H1 (cell line): ENCODE data around the gene CC2D1B. TPM values are rescaled to one million over a fixed set of nuclear protein-coding genes. Genes with fewer than 3 reads are reported as not detected.

Experiments
- CTCF ChIA-PET: fragments of 300-600 bp; sonication (Branson Sonifier 250); formaldehyde crosslinking; loops from one replicate; lab custom pipeline; 2021; ENCODE audit not compliant: partially characterized antibody; lab: Charles Lee
- POLR2A ChIA-PET: fragments of 300-600 bp; sonication (Branson Sonifier 250); formaldehyde crosslinking; loops from one replicate; lab custom pipeline; 2021; ENCODE audit warnings: inconsistent platforms; ENCODE audit not compliant: partially characterized antibody; lab: Charles Lee
- DNase-seq, 2 experiments: peaks; one replicate each; pipeline versions ENCODE4 v3.0.0 to v3.0.0-alpha.2; 2010 to 2022; ENCODE audit warnings: low spot score in 2 of 2, low read depth in 1 of 2, mixed read lengths in 1 of 2
- FAIRE-seq: peaks from 2 replicates; lab custom pipeline; 2011; peaks lifted over from hg19 to GRCh38; lab: Jason Lieb, UNC
- H2AFZ ChIP-seq: 2 replicates; pipeline ENCODE4 v1.8.1; 2012; ENCODE audit warnings: low read length, inconsistent platforms
- H2AK5ac ChIP-seq: 2 replicates; pipeline ENCODE4 v1.6.1; 2013; ENCODE audit warnings: low read depth, low read length
- H2BK120ac ChIP-seq: replicated peaks from 2 replicates; pipeline ENCODE3; 2013; ENCODE audit warnings: low read depth, low read length, inconsistent platforms
- H2BK12ac ChIP-seq: 2 replicates; pipeline ENCODE4 v1.6.1; 2013; ENCODE audit warnings: low read depth, low read length
- H2BK15ac ChIP-seq: 2 replicates; pipeline ENCODE4 v1.6.1; 2013; ENCODE audit warnings: low read length
- H2BK20ac ChIP-seq: 2 replicates; pipeline ENCODE4 v1.6.1; 2013; ENCODE audit warnings: low read length
- H2BK5ac ChIP-seq: 2 replicates; pipeline ENCODE4 v1.6.1; 2013; ENCODE audit warnings: low read depth, low read length
- H3K14ac ChIP-seq: 2 replicates; pipeline ENCODE4 v1.6.1; 2013; ENCODE audit warnings: inconsistent platforms; ENCODE audit not compliant: insufficient read length
- H3K18ac ChIP-seq: 2 replicates; pipeline ENCODE4 v1.6.1; 2013; ENCODE audit warnings: low read length; ENCODE audit errors: extremely low read depth
- H3K23ac ChIP-seq: 2 replicates; pipeline ENCODE4 v1.6.1; 2013; ENCODE audit warnings: inconsistent platforms; ENCODE audit not compliant: insufficient read length
- H3K23me2 ChIP-seq: 2 replicates; pipeline ENCODE4 v1.6.1; 2013; ENCODE audit warnings: low read depth, low read length
- H3K27ac ChIP-seq: 2 replicates; pipeline ENCODE4 v1.6.1; 2011; ENCODE audit warnings: low read depth, low read length, inconsistent platforms
- H3K27me3 ChIP-seq, 4 experiments: replicated peaks in 1 of 4; 1 replicate in 1 of 4; 2 replicates in 3 of 4; pipeline versions ENCODE4 v1.6.1 to v1.8.1; 2011 to 2013; ENCODE audit warnings: low read length in 3 of 4, mild to moderate bottlenecking in 3 of 4, inconsistent platforms in 2 of 4, mixed read lengths in 2 of 4, moderate library complexity in 1 of 4; ENCODE audit not compliant: control insufficient read depth in 3 of 4, insufficient read depth in 3 of 4; ENCODE audit errors: extremely low read depth in 1 of 4
- H3K36me3 ChIP-seq, 4 experiments: 2 replicates each; pipeline versions ENCODE4 v1.6.1 to v1.8.1; 2011 to 2013; ENCODE audit warnings: mild to moderate bottlenecking in 4 of 4, low read length in 3 of 4, moderate library complexity in 2 of 4, control low read depth in 1 of 4, inconsistent platforms in 1 of 4; ENCODE audit not compliant: insufficient read depth in 4 of 4, control insufficient read depth in 2 of 4
- H3K4ac ChIP-seq: replicated peaks from 2 replicates; pipeline ENCODE3; 2013; ENCODE audit warnings: low read length, low read depth, mixed read lengths, inconsistent platforms; ENCODE audit not compliant: insufficient read length
- H3K4me1 ChIP-seq, 4 experiments: replicated peaks in 1 of 4; 1 replicate in 1 of 4; 2 replicates in 3 of 4; pipeline versions ENCODE4 v1.6.1 to v1.8.1; 2011 to 2013; ENCODE audit warnings: low read length in 3 of 4, inconsistent platforms in 2 of 4, mixed read lengths in 1 of 4; ENCODE audit not compliant: insufficient read depth in 4 of 4, control insufficient read depth in 3 of 4
- H3K4me2 ChIP-seq, 2 experiments: 2 replicates each; pipeline versions ENCODE4 v1.6.1 to v1.8.1; 2011 to 2013; ENCODE audit warnings: low read depth in 2 of 2, low read length in 2 of 2, control low read depth in 1 of 2, inconsistent platforms in 1 of 2, mild to moderate bottlenecking in 1 of 2; ENCODE audit not compliant: insufficient read depth in 1 of 2
- H3K4me3 ChIP-seq, 4 experiments: fragments of 200-600, 300-600 bp in 1 of 4; sonication (generic), shearing (Covaris generic), sonication (Bioruptor Twin) in 1 of 4; 2 replicates each; pipeline versions ENCODE4 v1.5.1 to v1.8.1; 2011 to 2016; ENCODE audit warnings: low read length in 4 of 4, low read depth in 3 of 4, control low read depth in 2 of 4, inconsistent platforms in 2 of 4, mild to moderate bottlenecking in 2 of 4, mixed read lengths in 1 of 4, moderate library complexity in 1 of 4; ENCODE audit not compliant: insufficient read depth in 2 of 4; ENCODE audit errors: extremely low read depth in 1 of 4
- H3K56ac ChIP-seq: replicated peaks from 2 replicates; pipeline ENCODE3; 2013; ENCODE audit warnings: low read depth, mild to moderate bottlenecking, mixed read lengths, low read length, inconsistent platforms; ENCODE audit not compliant: insufficient read length
- H3K79me1 ChIP-seq: 2 replicates; pipeline ENCODE4 v1.6.1; 2013; ENCODE audit warnings: low read depth, low read length, control low read depth
- H3K79me2 ChIP-seq, 2 experiments: 2 replicates each; pipeline versions ENCODE4 v1.6.1 to v1.8.1; 2012 to 2013; ENCODE audit warnings: low read length in 2 of 2, mild to moderate bottlenecking in 2 of 2, inconsistent platforms in 1 of 2; ENCODE audit not compliant: insufficient read depth in 2 of 2, control insufficient read depth in 1 of 2
- H3K9ac ChIP-seq, 4 experiments: replicated peaks in 1 of 4; 1 replicate in 1 of 4; 2 replicates in 3 of 4; pipeline versions ENCODE4 v1.6.1 to v1.8.1; 2011 to 2013; ENCODE audit warnings: low read depth in 3 of 4, low read length in 3 of 4, control low read depth in 2 of 4, mild to moderate bottlenecking in 2 of 4, moderate library complexity in 2 of 4, inconsistent platforms in 1 of 4; ENCODE audit errors: extremely low read depth in 1 of 4
- H3K9me3 ChIP-seq, 2 experiments: 2 replicates each; pipeline versions ENCODE4 v1.6.1 to v1.8.1; 2012 to 2013; ENCODE audit warnings: mild to moderate bottlenecking in 2 of 2, moderate library complexity in 2 of 2, control low read depth in 1 of 2, inconsistent platforms in 1 of 2, low read depth in 1 of 2, low read length in 1 of 2, mixed read lengths in 1 of 2; ENCODE audit not compliant: insufficient read depth in 2 of 2
- H4K20me1 ChIP-seq, 2 experiments: replicated peaks in 1 of 2; 2 replicates each; pipeline versions ENCODE3 to v1.8.1; 2011 to 2013; ENCODE audit warnings: inconsistent platforms in 2 of 2, low read length in 2 of 2, mild to moderate bottlenecking in 1 of 2; ENCODE audit not compliant: insufficient read depth in 2 of 2, control insufficient read depth in 1 of 2
- H4K5ac ChIP-seq: 2 replicates; pipeline ENCODE4 v1.6.1; 2013; ENCODE audit warnings: low read length, low read depth, mixed read lengths, inconsistent platforms; ENCODE audit not compliant: insufficient read length
- H4K8ac ChIP-seq: 2 replicates; pipeline ENCODE4 v1.8.0; 2013; ENCODE audit warnings: mild to moderate bottlenecking, moderate library complexity, low read length, inconsistent platforms; ENCODE audit not compliant: insufficient read depth; ENCODE audit errors: extremely low read depth
- H4K91ac ChIP-seq: replicated peaks from 2 replicates; pipeline ENCODE3; 2013; ENCODE audit warnings: low read length, mixed read lengths, inconsistent platforms; ENCODE audit not compliant: insufficient read length
- ASH2L ChIP-seq: fragments of 200-600, 300-600 bp; sonication (generic); IDR thresholded peaks from one replicate; pipeline ENCODE4 v1.7.1; 2017; ENCODE audit warnings: low read length
- CBX5 ChIP-seq: fragments of 300-800, 300-1000 bp; sonication (generic); IDR thresholded peaks from 2 replicates; pipeline ENCODE4 v1.7.1; 2016; ENCODE audit warnings: antibody characterized with exemption, low read length, low read depth
- CBX8 ChIP-seq: fragments of 300-800, 300-1000 bp; sonication (generic); IDR thresholded peaks from 2 replicates; pipeline ENCODE4 v1.7.1; 2016; ENCODE audit warnings: low read depth, low read length, borderline replicate concordance
- CHD2 ChIP-seq: IDR thresholded peaks from 2 replicates; pipeline ENCODE4 v1.6.1; 2012; ENCODE audit warnings: low read length, improper control_type of control experiment
- CTCF ChIP-seq, 3 experiments: IDR thresholded peaks; 1 replicate in 2 of 3; 2 replicates in 1 of 3; pipeline versions ENCODE4 v1.5.1 to v1.6.1; 2011; ENCODE audit warnings: low read length in 3 of 3, mild to moderate bottlenecking in 3 of 3, inconsistent platforms in 2 of 3, low read depth in 1 of 3, moderate library complexity in 1 of 3; ENCODE audit not compliant: insufficient read depth in 1 of 3; ENCODE audit errors: control extremely low read depth in 1 of 3
- E2F6 ChIP-seq: IDR thresholded peaks from 2 replicates; pipeline ENCODE4 v1.6.1; 2012; ENCODE audit warnings: inconsistent platforms
- JUN ChIP-seq: IDR thresholded peaks from 2 replicates; pipeline ENCODE4 v1.6.1; 2011; ENCODE audit warnings: low read depth, mild to moderate bottlenecking, improper control_type of control experiment, low read length
- NANOG ChIP-seq: IDR thresholded peaks from 2 replicates; pipeline ENCODE4 v1.6.1; 2011; ENCODE audit warnings: low read length, low read depth, mild to moderate bottlenecking, inconsistent platforms; ENCODE audit not compliant: insufficient read depth, poor library complexity, severe bottlenecking
- SP1 ChIP-seq: IDR thresholded peaks from 2 replicates; pipeline ENCODE4 v1.6.1; 2011; ENCODE audit warnings: low read depth, low read length
- TAF7 ChIP-seq: optimal IDR thresholded peaks from 2 replicates; pipeline ENCODE3; 2011; ENCODE audit warnings: low read depth, mild to moderate bottlenecking, inconsistent platforms, low read length, moderate library complexity, borderline replicate concordance
- ZNF274 ChIP-seq: IDR thresholded peaks from 2 replicates; pipeline ENCODE4 v1.7.0; 2012; ENCODE audit warnings: low read length, borderline replicate concordance; ENCODE audit errors: extremely low read depth
- WGBS, 2 experiments: shearing (Covaris generic) in 1 of 2; methylation state at CpG; one replicate each; pipeline versions ENCODE4 v1.1.6 to v1.1.7; 2013 to 2015; ENCODE audit warnings: low lambda C conversion rate in 2 of 2, mixed read lengths in 2 of 2, inconsistent platforms in 1 of 2, low coverage in 1 of 2, missing lambda C conversion rate in 1 of 2; ENCODE audit not compliant: insufficient replicate concordance in 2 of 2, insufficient coverage in 1 of 2, insufficient read length in 1 of 2; ENCODE audit errors: extremely low coverage in 1 of 2, missing lambda C conversion rate in 1 of 2; 5-methylcytosine and 5-hydroxymethylcytosine counted together
- polyA plus RNA-seq, 7 experiments: library from polyadenylated mRNA; depleted of rRNA in 3 of 7; stranded (reverse) in 5 of 7; unstranded in 2 of 7; fragments of >200 nt in 5 of 7; fragments of 200-250 nt in 2 of 7; gene quantifications; 1 replicate in 5 of 7; 2 replicates in 1 of 7; 4 replicates in 1 of 7; pipeline versions ENCODE4 v1.2.1 to v1.2.3, GENCODE V29; 2011 to 2013; ENCODE audit warnings: missing spikeins in 2 of 7, mixed read lengths in 2 of 7
- total RNA-seq: library from RNA; stranded (reverse); fragmentation: NEBNext Ultra II Directional; extraction: Animal tissue kit (Norgen Biotek cat#: 25700); gene quantifications from 2 replicates; pipeline ENCODE4 v1.2.1, GENCODE V29; 2021

The CC2D1B gene
- total and polyA plus RNA-seq, 2 of the 8 experiments (the other 6 are each of a cell fraction or from before 2014, with no cell fraction given), result 7.4 to 13.1 TPM

GRCh38 chr1:52321061-52321460 lies 44.9 kb downstream of the CC2D1B start:
- no peak overlapping the region for H2AFZ ChIP-seq
- 95% methylated on average over 2 of the region's 2 CpGs; no CpG with 5 or more reads in 1 of the 2 experiments for WGBS, 2 experiments
- H4K5ac ChIP-seq, result no peak overlapping the region
- DNase-seq (no peak), FAIRE-seq (no peak)
- H2BK120ac ChIP-seq, result no peak overlapping the region
- H4K8ac ChIP-seq, result no peak overlapping the region
- no peak overlapping the region for H3K56ac ChIP-seq
- H2BK12ac ChIP-seq, result no peak overlapping the region
- no peak overlapping the region for H3K4me2 ChIP-seq
- no peak overlapping the region for H2BK20ac ChIP-seq
- no peak overlapping the region for H3K23ac ChIP-seq
- no peaks in the 10 kb centered on the region; a peak in 1 of 7 replicates for H3K4me1 ChIP-seq
- no peak overlapping the region for H4K91ac ChIP-seq
- H3K4ac ChIP-seq, result no peak overlapping the region
- no peaks in the 10 kb centered on the region for H3K36me3 ChIP-seq
- no peak overlapping the region for H2BK5ac ChIP-seq
- H3K9ac ChIP-seq, result no peak overlapping the region
- no peaks in the 10 kb centered on the region for H4K20me1 ChIP-seq
- no peaks in the 10 kb centered on the region for H3K27me3 ChIP-seq
- POLR2A ChIA-PET, result interaction anchor here (0.6 kb wide), 1 partner anchor 13 kb away, joined by 3 read pairs; no protein-coding TSS in a partner anchor
- H3K27ac ChIP-seq, result no peak overlapping the region
- H2AK5ac ChIP-seq, result no peak overlapping the region
- no peaks in the 10 kb centered on the region for H3K79me2 ChIP-seq
- CTCF ChIA-PET, result interaction anchor here (0.6 kb wide), 1 partner anchor 19 kb away, joined by 3 read pairs; no protein-coding TSS in a partner anchor
- no peaks in the 10 kb centered on the region; the same call in 1 of the 2 replicates for H3K23me2 ChIP-seq
- TF ChIP-seq JUN (no peak), CBX5 (no peak), CHD2 (no peak), CTCF (IDR thresholded peaks at IDR 0.05; ENCODE audit: control extremely low read depth in 1 of 3, insufficient read depth in 1 of 3, low read depth in 1 of 3, low read length in 3 of 3) (no peak), CBX8 (no peak), TAF7 (no peak), ZNF274 (no peak), ASH2L (no peak), E2F6 (no peak), NANOG (no peak), SP1 (no peak)
- no peak overlapping the region for H2BK15ac ChIP-seq
- no peak overlapping the region for H3K14ac ChIP-seq
- H3K4me3 ChIP-seq, result no peak overlapping the region
- no peak overlapping the region for H3K18ac ChIP-seq
- H3K9me3 ChIP-seq, result no peaks in the 10 kb centered on the region
- no peaks in the 10 kb centered on the region for H3K79me1 ChIP-seq
